Central memory CD8-positive, alpha-beta T cell (primary cell): ENCODE results near the gene CTNNA3.

Source experiments
- ATAC-seq: fragments of 150-1000 bp; cut with Tn5 transposase; replicated peaks from 2 replicates; pipeline ENCODE4 v1.10.0; 2022; ENCODE audit warnings: mild to moderate bottlenecking, moderate FRiP score, moderate number of reproducible peaks; ENCODE audit not compliant: poor library complexity, severe bottlenecking; ENCODE audit errors: extremely low read depth
- DNase-seq, 2 donors: peaks; one replicate each; pipeline ENCODE4 v3.0.0; 2021; ENCODE audit warnings: low spot score in 2 of 2
- H3K27ac Mint-ChIP-seq: one replicate; pipeline ENCODE4 v1.8.0; 2022; ENCODE audit warnings: low read depth, mild to moderate bottlenecking, moderate library complexity, mixed read lengths
- H3K27me3 Mint-ChIP-seq: one replicate; pipeline ENCODE4 v1.8.0; 2022; ENCODE audit warnings: mixed read lengths
- H3K36me3 Mint-ChIP-seq: one replicate; pipeline ENCODE4 v1.8.0; 2022; ENCODE audit warnings: mild to moderate bottlenecking, moderate library complexity, mixed read lengths; ENCODE audit not compliant: insufficient read depth
- H3K4me1 Mint-ChIP-seq: one replicate; pipeline ENCODE4 v1.8.0; 2022; ENCODE audit warnings: mixed read lengths
- H3K4me3 Mint-ChIP-seq: one replicate; pipeline ENCODE4 v1.8.0; 2022; ENCODE audit warnings: mild to moderate bottlenecking, moderate library complexity, mixed read lengths
- H3K9me3 Mint-ChIP-seq: one replicate; pipeline ENCODE4 v1.8.0; 2022; ENCODE audit warnings: mixed read lengths

The CTNNA3 gene

GRCh38 chr10:66639371-66639770 is 1056.6 kb downstream of the CTNNA3 start:
- no peaks in the 10 kb centered on the region for H3K27me3 Mint-ChIP-seq
- ATAC-seq (no peak), DNase-seq (no peak)
- no peaks in the 10 kb centered on the region for H3K36me3 Mint-ChIP-seq
- H3K4me3 Mint-ChIP-seq, result no peak overlapping the region
- H3K4me1 Mint-ChIP-seq, result no peaks in the 10 kb centered on the region
- peaks cover 7% of the 10 kb centered on the region for H3K9me3 Mint-ChIP-seq
- no peak overlapping the region for H3K27ac Mint-ChIP-seq

GRCh38 chr10:66637273-66638036 is 1058.5 kb downstream of the CTNNA3 start:
- no peak overlapping the region for H3K4me3 Mint-ChIP-seq
- H3K27me3 Mint-ChIP-seq, result no peaks in the 10 kb centered on the region
- DNase-seq (no peak), ATAC-seq (no peak)
- H3K36me3 Mint-ChIP-seq, result no peaks in the 10 kb centered on the region
- peaks cover 7% of the 10 kb centered on the region for H3K9me3 Mint-ChIP-seq
- no peak overlapping the region for H3K27ac Mint-ChIP-seq
- H3K4me1 Mint-ChIP-seq, result no peaks in the 10 kb centered on the region

- Mint-ChIP-seq H3K36me3 (peaks cover 4% of the 10 kb centered on the region), H3K27ac (no peak overlapping the region), H3K27me3 (no peaks in the 10 kb centered on the region), H3K4me1 (no peaks in the 10 kb centered on the region), H3K4me3 (no peak overlapping the region), H3K9me3 (peaks cover 16% of the 10 kb centered on the region)
- DNase-seq, result no peak
- ATAC-seq, result no peak
Measured at GRCh38 chr10:66629996-66630395, 1066.0 kb downstream of the CTNNA3 start.

- no peaks in the 10 kb centered on the region for H3K27me3 Mint-ChIP-seq
- H3K36me3 Mint-ChIP-seq, result peaks cover 4% of the 10 kb centered on the region
- no peak overlapping the region for H3K27ac Mint-ChIP-seq
- H3K4me3 Mint-ChIP-seq, result no peak overlapping the region
- DNase-seq (no peak), ATAC-seq (no peak)
- H3K9me3 Mint-ChIP-seq, result peaks cover 16% of the 10 kb centered on the region
- no peaks in the 10 kb centered on the region for H3K4me1 Mint-ChIP-seq
Measured at GRCh38 chr10:66627156-66627555, 1068.8 kb downstream of the CTNNA3 start.

GRCh38 chr10:66625709-66626590 is 1070.0 kb downstream of the CTNNA3 start:
- ATAC-seq, result no peak
- H3K4me3 Mint-ChIP-seq, result no peak overlapping the region
- DNase-seq, result no peak
- no peaks in the 10 kb centered on the region for H3K4me1 Mint-ChIP-seq
- peaks cover 4% of the 10 kb centered on the region for H3K36me3 Mint-ChIP-seq
- H3K27ac Mint-ChIP-seq, result no peak overlapping the region
- no peaks in the 10 kb centered on the region for H3K27me3 Mint-ChIP-seq
- peaks cover 16% of the 10 kb centered on the region for H3K9me3 Mint-ChIP-seq

- H3K4me1 Mint-ChIP-seq, result no peaks in the 10 kb centered on the region
- peaks cover 2% of the 10 kb centered on the region for H3K36me3 Mint-ChIP-seq
- ATAC-seq (no peak), DNase-seq (no peak)
- H3K27me3 Mint-ChIP-seq, result no peaks in the 10 kb centered on the region
- H3K27ac Mint-ChIP-seq, result no peak overlapping the region
- no peak overlapping the region for H3K4me3 Mint-ChIP-seq
- no peaks in the 10 kb centered on the region for H3K9me3 Mint-ChIP-seq
Measured at GRCh38 chr10:66622050-66622449, 1073.9 kb downstream of the CTNNA3 start.

- Mint-ChIP-seq H3K27me3 (no peaks in the 10 kb centered on the region), H3K4me3 (no peak overlapping the region), H3K36me3 (no peaks in the 10 kb centered on the region), H3K4me1 (no peaks in the 10 kb centered on the region), H3K27ac (no peak overlapping the region), H3K9me3 (peaks cover 29% of the 10 kb centered on the region)
- DNase-seq, result no peak
- ATAC-seq, result no peak
Measured at GRCh38 chr10:66604195-66604594, 1091.8 kb downstream of the CTNNA3 start.

- Mint-ChIP-seq H3K4me1 (no peaks in the 10 kb centered on the region), H3K9me3 (peaks cover 14% of the 10 kb centered on the region), H3K27me3 (no peaks in the 10 kb centered on the region), H3K27ac (no peak overlapping the region), H3K4me3 (no peak overlapping the region), H3K36me3 (no peaks in the 10 kb centered on the region)
- ATAC-seq, result no peak
- DNase-seq, result no peak
Measured at GRCh38 chr10:66591865-66592264, 1104.1 kb downstream of the CTNNA3 start.

- H3K4me3 Mint-ChIP-seq, result no peak overlapping the region
- H3K4me1 Mint-ChIP-seq, result no peaks in the 10 kb centered on the region
- no peaks in the 10 kb centered on the region for H3K27me3 Mint-ChIP-seq
- peaks cover 23% of the 10 kb centered on the region for H3K9me3 Mint-ChIP-seq
- ATAC-seq (no peak), DNase-seq (no peak)
- no peak overlapping the region for H3K27ac Mint-ChIP-seq
- H3K36me3 Mint-ChIP-seq, result no peaks in the 10 kb centered on the region
Measured at GRCh38 chr10:66587680-66588050, 1108.3 kb downstream of the CTNNA3 start.

- Mint-ChIP-seq H3K36me3 (no peaks in the 10 kb centered on the region), H3K9me3 (peaks cover 23% of the 10 kb centered on the region), H3K27ac (no peak overlapping the region), H3K4me3 (no peak overlapping the region), H3K4me1 (no peaks in the 10 kb centered on the region), H3K27me3 (no peaks in the 10 kb centered on the region)
- DNase-seq (no peak), ATAC-seq (no peak)
Measured at GRCh38 chr10:66586897-66587679, 1108.9 kb downstream of the CTNNA3 start.

GRCh38 chr10:66586073-66586472 is 1109.9 kb downstream of the CTNNA3 start:
- Mint-ChIP-seq H3K4me3 (no peak overlapping the region), H3K36me3 (no peaks in the 10 kb centered on the region), H3K27ac (no peak overlapping the region), H3K4me1 (no peaks in the 10 kb centered on the region), H3K27me3 (no peaks in the 10 kb centered on the region), H3K9me3 (peaks cover 23% of the 10 kb centered on the region)
- DNase-seq, result no peak
- no peak for ATAC-seq

GRCh38 chr10:66575251-66575855 is 1120.6 kb downstream of the CTNNA3 start:
- H3K4me3 Mint-ChIP-seq, result no peak overlapping the region
- no peaks in the 10 kb centered on the region for H3K4me1 Mint-ChIP-seq
- H3K27me3 Mint-ChIP-seq, result no peaks in the 10 kb centered on the region
- H3K27ac Mint-ChIP-seq, result no peak overlapping the region
- H3K36me3 Mint-ChIP-seq, result no peaks in the 10 kb centered on the region
- DNase-seq (no peak), ATAC-seq (no peak)
- peaks cover 6% of the 10 kb centered on the region for H3K9me3 Mint-ChIP-seq
